H1 (cell line): ENCODE measurements around the gene CACFD1. TPM values are rescaled to one million over a fixed set of nuclear protein-coding genes. Genes with fewer than 3 reads are reported as not detected.

Source experiments
- CTCF ChIA-PET: fragments of 300-600 bp; sonication (Branson Sonifier 250); formaldehyde crosslinking; loops from one replicate; lab custom pipeline; 2021; ENCODE audit not compliant: partially characterized antibody; lab: Charles Lee
- POLR2A ChIA-PET: fragments of 300-600 bp; sonication (Branson Sonifier 250); formaldehyde crosslinking; loops from one replicate; lab custom pipeline; 2021; ENCODE audit warnings: inconsistent platforms; ENCODE audit not compliant: partially characterized antibody; lab: Charles Lee
- DNase-seq, 2 experiments: peaks; one replicate each; pipeline versions ENCODE4 v3.0.0 to v3.0.0-alpha.2; 2010 to 2022; ENCODE audit warnings: low spot score in 2 of 2, low read depth in 1 of 2, mixed read lengths in 1 of 2
- FAIRE-seq: peaks from 2 replicates; lab custom pipeline; 2011; peaks lifted over from hg19 to GRCh38; lab: Jason Lieb, UNC
- H2AFZ ChIP-seq: 2 replicates; pipeline ENCODE4 v1.8.1; 2012; ENCODE audit warnings: low read length, inconsistent platforms
- H2AK5ac ChIP-seq: 2 replicates; pipeline ENCODE4 v1.6.1; 2013; ENCODE audit warnings: low read depth, low read length
- H2BK120ac ChIP-seq: replicated peaks from 2 replicates; pipeline ENCODE3; 2013; ENCODE audit warnings: low read depth, low read length, inconsistent platforms
- H2BK12ac ChIP-seq: 2 replicates; pipeline ENCODE4 v1.6.1; 2013; ENCODE audit warnings: low read depth, low read length
- H2BK15ac ChIP-seq: 2 replicates; pipeline ENCODE4 v1.6.1; 2013; ENCODE audit warnings: low read length
- H2BK20ac ChIP-seq: 2 replicates; pipeline ENCODE4 v1.6.1; 2013; ENCODE audit warnings: low read length
- H2BK5ac ChIP-seq: 2 replicates; pipeline ENCODE4 v1.6.1; 2013; ENCODE audit warnings: low read depth, low read length
- H3K14ac ChIP-seq: 2 replicates; pipeline ENCODE4 v1.6.1; 2013; ENCODE audit warnings: inconsistent platforms; ENCODE audit not compliant: insufficient read length
- H3K18ac ChIP-seq: 2 replicates; pipeline ENCODE4 v1.6.1; 2013; ENCODE audit warnings: low read length; ENCODE audit errors: extremely low read depth
- H3K23ac ChIP-seq: 2 replicates; pipeline ENCODE4 v1.6.1; 2013; ENCODE audit warnings: inconsistent platforms; ENCODE audit not compliant: insufficient read length
- H3K23me2 ChIP-seq: 2 replicates; pipeline ENCODE4 v1.6.1; 2013; ENCODE audit warnings: low read depth, low read length
- H3K27ac ChIP-seq: 2 replicates; pipeline ENCODE4 v1.6.1; 2011; ENCODE audit warnings: low read depth, low read length, inconsistent platforms
- H3K27me3 ChIP-seq, 4 experiments: replicated peaks in 1 of 4; 1 replicate in 1 of 4; 2 replicates in 3 of 4; pipeline versions ENCODE4 v1.6.1 to v1.8.1; 2011 to 2013; ENCODE audit warnings: low read length in 3 of 4, mild to moderate bottlenecking in 3 of 4, inconsistent platforms in 2 of 4, mixed read lengths in 2 of 4, moderate library complexity in 1 of 4; ENCODE audit not compliant: control insufficient read depth in 3 of 4, insufficient read depth in 3 of 4; ENCODE audit errors: extremely low read depth in 1 of 4
- H3K36me3 ChIP-seq, 4 experiments: 2 replicates each; pipeline versions ENCODE4 v1.6.1 to v1.8.1; 2011 to 2013; ENCODE audit warnings: mild to moderate bottlenecking in 4 of 4, low read length in 3 of 4, moderate library complexity in 2 of 4, control low read depth in 1 of 4, inconsistent platforms in 1 of 4; ENCODE audit not compliant: insufficient read depth in 4 of 4, control insufficient read depth in 2 of 4
- H3K4ac ChIP-seq: replicated peaks from 2 replicates; pipeline ENCODE3; 2013; ENCODE audit warnings: low read length, low read depth, mixed read lengths, inconsistent platforms; ENCODE audit not compliant: insufficient read length
- H3K4me1 ChIP-seq, 4 experiments: replicated peaks in 1 of 4; 1 replicate in 1 of 4; 2 replicates in 3 of 4; pipeline versions ENCODE4 v1.6.1 to v1.8.1; 2011 to 2013; ENCODE audit warnings: low read length in 3 of 4, inconsistent platforms in 2 of 4, mixed read lengths in 1 of 4; ENCODE audit not compliant: insufficient read depth in 4 of 4, control insufficient read depth in 3 of 4
- H3K4me2 ChIP-seq, 2 experiments: 2 replicates each; pipeline versions ENCODE4 v1.6.1 to v1.8.1; 2011 to 2013; ENCODE audit warnings: low read depth in 2 of 2, low read length in 2 of 2, control low read depth in 1 of 2, inconsistent platforms in 1 of 2, mild to moderate bottlenecking in 1 of 2; ENCODE audit not compliant: insufficient read depth in 1 of 2
- H3K4me3 ChIP-seq, 4 experiments: fragments of 200-600, 300-600 bp in 1 of 4; sonication (generic), shearing (Covaris generic), sonication (Bioruptor Twin) in 1 of 4; 2 replicates each; pipeline versions ENCODE4 v1.5.1 to v1.8.1; 2011 to 2016; ENCODE audit warnings: low read length in 4 of 4, low read depth in 3 of 4, control low read depth in 2 of 4, inconsistent platforms in 2 of 4, mild to moderate bottlenecking in 2 of 4, mixed read lengths in 1 of 4, moderate library complexity in 1 of 4; ENCODE audit not compliant: insufficient read depth in 2 of 4; ENCODE audit errors: extremely low read depth in 1 of 4
- H3K56ac ChIP-seq: replicated peaks from 2 replicates; pipeline ENCODE3; 2013; ENCODE audit warnings: low read depth, mild to moderate bottlenecking, mixed read lengths, low read length, inconsistent platforms; ENCODE audit not compliant: insufficient read length
- H3K79me1 ChIP-seq: 2 replicates; pipeline ENCODE4 v1.6.1; 2013; ENCODE audit warnings: low read depth, low read length, control low read depth
- H3K79me2 ChIP-seq, 2 experiments: 2 replicates each; pipeline versions ENCODE4 v1.6.1 to v1.8.1; 2012 to 2013; ENCODE audit warnings: low read length in 2 of 2, mild to moderate bottlenecking in 2 of 2, inconsistent platforms in 1 of 2; ENCODE audit not compliant: insufficient read depth in 2 of 2, control insufficient read depth in 1 of 2
- H3K9ac ChIP-seq, 4 experiments: replicated peaks in 1 of 4; 1 replicate in 1 of 4; 2 replicates in 3 of 4; pipeline versions ENCODE4 v1.6.1 to v1.8.1; 2011 to 2013; ENCODE audit warnings: low read depth in 3 of 4, low read length in 3 of 4, control low read depth in 2 of 4, mild to moderate bottlenecking in 2 of 4, moderate library complexity in 2 of 4, inconsistent platforms in 1 of 4; ENCODE audit errors: extremely low read depth in 1 of 4
- H3K9me3 ChIP-seq, 2 experiments: 2 replicates each; pipeline versions ENCODE4 v1.6.1 to v1.8.1; 2012 to 2013; ENCODE audit warnings: mild to moderate bottlenecking in 2 of 2, moderate library complexity in 2 of 2, control low read depth in 1 of 2, inconsistent platforms in 1 of 2, low read depth in 1 of 2, low read length in 1 of 2, mixed read lengths in 1 of 2; ENCODE audit not compliant: insufficient read depth in 2 of 2
- H4K20me1 ChIP-seq, 2 experiments: replicated peaks in 1 of 2; 2 replicates each; pipeline versions ENCODE3 to v1.8.1; 2011 to 2013; ENCODE audit warnings: inconsistent platforms in 2 of 2, low read length in 2 of 2, mild to moderate bottlenecking in 1 of 2; ENCODE audit not compliant: insufficient read depth in 2 of 2, control insufficient read depth in 1 of 2
- H4K5ac ChIP-seq: 2 replicates; pipeline ENCODE4 v1.6.1; 2013; ENCODE audit warnings: low read length, low read depth, mixed read lengths, inconsistent platforms; ENCODE audit not compliant: insufficient read length
- H4K8ac ChIP-seq: 2 replicates; pipeline ENCODE4 v1.8.0; 2013; ENCODE audit warnings: mild to moderate bottlenecking, moderate library complexity, low read length, inconsistent platforms; ENCODE audit not compliant: insufficient read depth; ENCODE audit errors: extremely low read depth
- H4K91ac ChIP-seq: replicated peaks from 2 replicates; pipeline ENCODE3; 2013; ENCODE audit warnings: low read length, mixed read lengths, inconsistent platforms; ENCODE audit not compliant: insufficient read length
- BACH1 ChIP-seq: IDR thresholded peaks from 2 replicates; pipeline ENCODE4 v1.6.1; 2012; ENCODE audit warnings: low read length, improper control_type of control experiment
- CREB1 ChIP-seq: IDR thresholded peaks from 2 replicates; pipeline ENCODE4 v1.6.1; 2012; ENCODE audit warnings: inconsistent platforms
- EGR1 ChIP-seq: IDR thresholded peaks from 2 replicates; pipeline ENCODE4 v1.6.1; 2011; ENCODE audit warnings: low read depth, low read length, borderline replicate concordance
- EZH2 ChIP-seq: fragments of 200-600 bp; sonication (generic); IDR thresholded peaks from 2 replicates; pipeline ENCODE4 v1.7.1; 2012; ENCODE audit warnings: low read depth, mild to moderate bottlenecking, moderate library complexity, low read length, inconsistent platforms; ENCODE audit not compliant: severe bottlenecking
- FOSL1 ChIP-seq: IDR thresholded peaks from 2 replicates; pipeline ENCODE4 v1.6.1; 2011; ENCODE audit warnings: mild to moderate bottlenecking, low read depth, low read length, moderate library complexity; ENCODE audit not compliant: insufficient read depth
- NANOG ChIP-seq: IDR thresholded peaks from 2 replicates; pipeline ENCODE4 v1.6.1; 2011; ENCODE audit warnings: low read length, low read depth, mild to moderate bottlenecking, inconsistent platforms; ENCODE audit not compliant: insufficient read depth, poor library complexity, severe bottlenecking
- PHF8 ChIP-seq: fragments of 200-600 bp; sonication (generic); conservative IDR thresholded peaks from 2 replicates; pipeline ENCODE4 v1.7.1; 2012; ENCODE audit warnings: low read depth, mild to moderate bottlenecking, inconsistent platforms, low read length, moderate library complexity
- POLR2A ChIP-seq, 2 experiments: IDR thresholded peaks; 1 replicate in 1 of 2; 2 replicates in 1 of 2; pipeline ENCODE4 v1.6.1; 2011; ENCODE audit warnings: low read depth in 2 of 2, low read length in 2 of 2, mild to moderate bottlenecking in 2 of 2; ENCODE audit errors: control extremely low read depth in 1 of 2
- SP4 ChIP-seq: IDR thresholded peaks from 2 replicates; pipeline ENCODE4 v1.6.1; 2012; ENCODE audit warnings: low read length, inconsistent platforms
- YY1 ChIP-seq: IDR thresholded peaks from 2 replicates; pipeline ENCODE4 v1.6.1; 2011; ENCODE audit warnings: low read depth, mild to moderate bottlenecking, low read length
- ZNF274 ChIP-seq: IDR thresholded peaks from 2 replicates; pipeline ENCODE4 v1.7.0; 2012; ENCODE audit warnings: low read length, borderline replicate concordance; ENCODE audit errors: extremely low read depth
- WGBS, 2 experiments: shearing (Covaris generic) in 1 of 2; methylation state at CpG; one replicate each; pipeline versions ENCODE4 v1.1.6 to v1.1.7; 2013 to 2015; ENCODE audit warnings: low lambda C conversion rate in 2 of 2, mixed read lengths in 2 of 2, inconsistent platforms in 1 of 2, low coverage in 1 of 2, missing lambda C conversion rate in 1 of 2; ENCODE audit not compliant: insufficient replicate concordance in 2 of 2, insufficient coverage in 1 of 2, insufficient read length in 1 of 2; ENCODE audit errors: extremely low coverage in 1 of 2, missing lambda C conversion rate in 1 of 2; 5-methylcytosine and 5-hydroxymethylcytosine counted together
- polyA plus RNA-seq, 7 experiments: library from polyadenylated mRNA; depleted of rRNA in 3 of 7; stranded (reverse) in 5 of 7; unstranded in 2 of 7; fragments of >200 nt in 5 of 7; fragments of 200-250 nt in 2 of 7; gene quantifications; 1 replicate in 5 of 7; 2 replicates in 1 of 7; 4 replicates in 1 of 7; pipeline versions ENCODE4 v1.2.1 to v1.2.3, GENCODE V29; 2011 to 2013; ENCODE audit warnings: missing spikeins in 2 of 7, mixed read lengths in 2 of 7
- total RNA-seq: library from RNA; stranded (reverse); fragmentation: NEBNext Ultra II Directional; extraction: Animal tissue kit (Norgen Biotek cat#: 25700); gene quantifications from 2 replicates; pipeline ENCODE4 v1.2.1, GENCODE V29; 2021

The CACFD1 gene
- total and polyA plus RNA-seq, 2 of the 8 experiments (the other 6 are each of a cell fraction or from before 2014, with no cell fraction given) = 13.4 to 15.5 TPM

DNA sequence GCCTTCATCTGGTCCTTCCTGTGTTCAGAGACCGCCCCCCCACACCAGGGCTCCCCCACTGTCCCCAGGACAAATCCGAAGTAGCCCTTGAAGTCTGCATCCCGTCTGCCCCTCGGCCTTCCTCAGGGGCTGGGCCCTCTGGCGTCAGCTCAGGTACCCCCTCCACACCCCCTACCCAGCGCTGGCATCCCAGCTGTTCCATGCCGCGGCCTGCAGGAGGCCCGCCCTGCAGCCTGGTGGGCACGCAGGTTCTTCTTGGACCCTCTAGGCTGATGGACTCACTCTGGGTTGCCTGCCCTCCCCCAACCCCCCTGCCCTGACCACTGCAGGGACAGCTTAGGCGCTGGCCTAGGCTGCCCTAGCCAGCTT is 12.5 kb downstream of the CACFD1 start:
- H3K56ac ChIP-seq = no peak overlapping the region
- FAIRE-seq = no peak
- no peak overlapping the region for H3K4ac ChIP-seq
- H3K4me1 ChIP-seq = no peaks in the 10 kb centered on the region; a peak in 2 of 7 replicates
- no peaks in the 10 kb centered on the region for H3K23me2 ChIP-seq
- H2BK15ac ChIP-seq = no peak overlapping the region
- peaks cover 4 to 32% of the 10 kb centered on the region in 2 experiments for H4K20me1 ChIP-seq
- DNase-seq = no peak
- no peak overlapping the region for H3K27ac ChIP-seq
- ChIA-PET POLR2A (interaction anchor here (0.6 to 1.0 kb wide), 3 partner anchors 9 to 53 kb away, joined by 3 to 6 read pairs (median 3); no protein-coding TSS in a partner anchor), CTCF (interaction anchor here (0.6 to 1.9 kb wide), 5 partner anchors 9 to 30 kb away, joined by 3 to 6 read pairs (median 4); no protein-coding TSS in a partner anchor)
- no peak overlapping the region for H3K4me3 ChIP-seq
- WGBS, 2 experiments = 95% methylated on average over 10 of the region's 11 CpGs; no CpG with 5 or more reads in 1 of the 2 experiments
- H2BK12ac ChIP-seq = no peak overlapping the region
- no peaks in the 10 kb centered on the region; the same call in none of the 2 replicates for H3K79me1 ChIP-seq
- H3K18ac ChIP-seq = no peak overlapping the region
- no peak overlapping the region for H4K91ac ChIP-seq
- H4K8ac ChIP-seq = no peak overlapping the region
- H2AFZ ChIP-seq = no peak overlapping the region
- H3K23ac ChIP-seq = no peak overlapping the region
- no peak overlapping the region for H3K14ac ChIP-seq
- no peak overlapping the region for H3K4me2 ChIP-seq
- no peaks in the 10 kb centered on the region for H3K9me3 ChIP-seq
- TF ChIP-seq NANOG = no peak
- TF ChIP-seq PHF8 = no peak
- no peak for TF ChIP-seq YY1
- TF ChIP-seq CREB1 = no peak
- no peak for TF ChIP-seq EGR1
- no peak for TF ChIP-seq EZH2
- no peak for TF ChIP-seq POLR2A (IDR thresholded peaks at IDR 0.05; ENCODE audit: control extremely low read depth in 1 of 2, low read depth in 2 of 2, low read length in 2 of 2)
- no peak for TF ChIP-seq SP4
- no peak for TF ChIP-seq BACH1
- no peak for TF ChIP-seq FOSL1
- TF ChIP-seq ZNF274 = no peak
- H3K27me3 ChIP-seq = no peaks in the 10 kb centered on the region
- no peak overlapping the region for H2BK120ac ChIP-seq
- no peak overlapping the region for H2BK20ac ChIP-seq
- no peak overlapping the region for H4K5ac ChIP-seq
- no peak overlapping the region; the same call in 1 of the 2 replicates for H2BK5ac ChIP-seq
- peaks cover 0 to 26% (median 6%) of the 10 kb centered on the region in 4 experiments; a peak in 5 of 8 replicates for H3K36me3 ChIP-seq
- H3K9ac ChIP-seq = no peak overlapping the region
- H3K79me2 ChIP-seq = no peaks in the 10 kb centered on the region; a peak in 1 of 4 replicates
- no peak overlapping the region for H2AK5ac ChIP-seq
